Endothelial cell of umbilical vein (primary cell): ENCODE results near the gene KCNK13.

Experiments used
- CTCF ChIP-seq, 2 donors: IDR thresholded peaks; 1 replicate in 1 of 2; 2 replicates in 1 of 2; pipeline ENCODE4 v1.5.1; 2011; ENCODE audit warnings: low read length in 2 of 2, mild to moderate bottlenecking in 2 of 2, moderate library complexity in 2 of 2, control low read depth in 1 of 2, inconsistent platforms in 1 of 2, low read depth in 1 of 2; ENCODE audit not compliant: insufficient read depth in 1 of 2; ENCODE audit errors: extremely low read depth in 1 of 2
- TF ChIP-seq, protein P1 (sequence below): IDR thresholded peaks from 2 replicates; pipeline ENCODE4 v1.6.1; 2011; ENCODE audit not compliant: insufficient read depth, insufficient read length

- TF ChIP-seq CTCF (IDR thresholded peaks at IDR 0.05; ENCODE audit: extremely low read depth in 1 of 2, insufficient read depth in 1 of 2, low read depth in 1 of 2, low read length in 2 of 2) = no peak
- TF ChIP-seq, protein P1, sequence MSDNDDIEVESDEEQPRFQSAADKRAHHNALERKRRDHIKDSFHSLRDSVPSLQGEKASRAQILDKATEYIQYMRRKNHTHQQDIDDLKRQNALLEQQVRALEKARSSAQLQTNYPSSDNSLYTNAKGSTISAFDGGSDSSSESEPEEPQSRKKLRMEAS = no peak
Observed at GRCh38 chr14:90087433-90087832, 25.6 kb downstream of the KCNK13 start.
